DND-41 (cell line): ENCODE measurements around the gene LIPF.
"Not testable (repeated sequence)": the region's sequence is repeated elsewhere in the genome, so short reads cannot be mapped to it uniquely, and the experiment has no call there.

ENCODE experiments used
- ATAC-seq: fragments of 200-7000 bp; cut with Tn5 transposase; 3 replicates; pipeline ENCODE4 v1.9.1; 2021; ENCODE audit warnings: low read depth; ENCODE audit not compliant: insufficient read depth
- DNase-seq: peaks from one replicate; pipeline ENCODE4 v3.0.0-alpha.2; 2020
- H2AFZ ChIP-seq: 2 replicates; pipeline ENCODE4 v1.6.0; 2012; ENCODE audit warnings: low read depth, low read length
- H3K27ac ChIP-seq: 2 replicates; pipeline ENCODE4 v1.5.1; 2012; ENCODE audit warnings: low read length, inconsistent platforms
- H3K27me3 ChIP-seq: fragments of 200-600 bp; sonication (generic); 2 replicates; pipeline ENCODE4 v1.6.0; 2012; ENCODE audit warnings: low read length, mild to moderate bottlenecking, inconsistent platforms; ENCODE audit not compliant: insufficient read depth, poor library complexity
- H3K36me3 ChIP-seq: 2 replicates; pipeline ENCODE4 v1.5.1; 2012; ENCODE audit warnings: low read length, inconsistent platforms; ENCODE audit not compliant: insufficient read depth
- H3K4me1 ChIP-seq: 2 replicates; pipeline ENCODE4 v1.5.1; 2012; ENCODE audit warnings: mild to moderate bottlenecking, low read length; ENCODE audit not compliant: insufficient read depth
- H3K4me2 ChIP-seq: 2 replicates; pipeline ENCODE4 v1.6.0; 2012; ENCODE audit warnings: mild to moderate bottlenecking, moderate library complexity, low read length, inconsistent platforms; ENCODE audit not compliant: insufficient read depth
- H3K4me3 ChIP-seq, 2 experiments: fragments of 200-600 bp in 1 of 2; shearing (Covaris generic) in 1 of 2; 2 replicates each; pipeline ENCODE4 v1.5.1; 2012 to 2016; ENCODE audit warnings: inconsistent platforms in 2 of 2, low read length in 2 of 2, mild to moderate bottlenecking in 2 of 2, low read depth in 1 of 2, moderate library complexity in 1 of 2
- H3K79me2 ChIP-seq: 2 replicates; pipeline ENCODE4 v1.6.0; 2012; ENCODE audit warnings: low read length, inconsistent platforms; ENCODE audit not compliant: insufficient read depth
- H3K9ac ChIP-seq: 2 replicates; pipeline ENCODE4 v1.6.0; 2012; ENCODE audit warnings: low read depth, mild to moderate bottlenecking, inconsistent platforms, low read length, moderate library complexity
- H3K9me3 ChIP-seq: 2 replicates; pipeline ENCODE4 v1.5.1; 2012; ENCODE audit warnings: low read length, moderate library complexity, mild to moderate bottlenecking, inconsistent platforms; ENCODE audit not compliant: insufficient read depth, severe bottlenecking
- H4K20me1 ChIP-seq: 2 replicates; pipeline ENCODE4 v1.6.0; 2012; ENCODE audit warnings: low read length; ENCODE audit not compliant: insufficient read depth
- CTCF ChIP-seq: IDR thresholded peaks from 2 replicates; pipeline ENCODE4 v1.5.1; 2012; ENCODE audit warnings: borderline replicate concordance, low read length, moderate library complexity, mild to moderate bottlenecking; ENCODE audit not compliant: poor library complexity, severe bottlenecking; ENCODE audit errors: extremely low read depth
- EZH2 ChIP-seq: IDR thresholded peaks from 3 replicates; pipeline ENCODE4 v1.6.1; 2012; ENCODE audit warnings: borderline replicate concordance, low read depth, mild to moderate bottlenecking, moderate library complexity, low read length, inconsistent platforms; ENCODE audit not compliant: severe bottlenecking

Gene LIPF

GRCh38 chr10:88705958-88706357 lies 41.7 kb downstream of the LIPF start, which contains the start of gene LIPK:
TSS of gene LIPK (plus strand) at chr10:88706249. CDS start at chr10:88724544, 18,295 bp downstream.
- TF ChIP-seq CTCF (no peak), EZH2 (no peak)
- Histone ChIP-seq H3K4me3 (no peak within 1 kb of the TSS), H3K4me1 (no peaks in the 10 kb centered on the region), H3K36me3 (no peaks in the 10 kb centered on the region), H3K27me3 (peaks cover 18% of the 10 kb centered on the region), H2AFZ (no peak within 1 kb of the TSS), H3K27ac (no peak within 1 kb of the TSS), H3K9ac (no peak within 1 kb of the TSS), H4K20me1 (no peaks in the 10 kb centered on the region), H3K4me2 (no peak within 1 kb of the TSS), H3K9me3 (no peaks in the 10 kb centered on the region), H3K79me2 (no peaks in the 10 kb centered on the region)
- DNase-seq (no peak), ATAC-seq (no peak)

GRCh38 chr10:88707429-88708155 lies 43.4 kb downstream of the LIPF start:
- no peak overlapping the region for H2AFZ ChIP-seq
- DNase-seq (no peak), ATAC-seq (no peak)
- peaks cover 18% of the 10 kb centered on the region for H3K27me3 ChIP-seq
- H3K27ac ChIP-seq = no peak overlapping the region
- no peaks in the 10 kb centered on the region for H3K36me3 ChIP-seq
- no peaks in the 10 kb centered on the region for H3K9me3 ChIP-seq
- H4K20me1 ChIP-seq = no peaks in the 10 kb centered on the region
- no peak overlapping the region for H3K4me2 ChIP-seq
- H3K9ac ChIP-seq = no peak overlapping the region
- no peaks in the 10 kb centered on the region for H3K79me2 ChIP-seq
- TF ChIP-seq CTCF (no peak), EZH2 (no peak)
- no peak overlapping the region for H3K4me3 ChIP-seq
- H3K4me1 ChIP-seq = no peaks in the 10 kb centered on the region

- H3K27ac ChIP-seq, H3K79me2 ChIP-seq, H3K4me2 ChIP-seq, H2AFZ ChIP-seq, ATAC-seq, DNase-seq, H3K9ac ChIP-seq, H3K36me3 ChIP-seq, H4K20me1 ChIP-seq, H3K9me3 ChIP-seq, H3K4me3 ChIP-seq, H3K4me1 ChIP-seq: not testable (repeated sequence)
- H3K27me3 ChIP-seq = peaks cover 18% of the 10 kb centered on the region
Observed at GRCh38 chr10:88709361-88709760, 45.1 kb downstream of the LIPF start.

GRCh38 chr10:88715517-88715916 lies 51.3 kb downstream of the LIPF start:
- ATAC-seq (no peak), DNase-seq (no peak)
- H3K9ac ChIP-seq = no peak overlapping the region
- no peak overlapping the region for H3K4me3 ChIP-seq
- H3K4me2 ChIP-seq = no peak overlapping the region
- no peaks in the 10 kb centered on the region for H3K36me3 ChIP-seq
- no peak overlapping the region for H2AFZ ChIP-seq
- TF ChIP-seq EZH2 = no peak
- TF ChIP-seq CTCF = no peak
- H3K27ac ChIP-seq = no peak overlapping the region
- no peaks in the 10 kb centered on the region for H3K9me3 ChIP-seq
- H3K79me2 ChIP-seq = no peaks in the 10 kb centered on the region
- no peaks in the 10 kb centered on the region for H3K4me1 ChIP-seq
- H3K27me3 ChIP-seq = peaks cover 25% of the 10 kb centered on the region
- no peaks in the 10 kb centered on the region for H4K20me1 ChIP-seq
